Sigmoid colon (tissue), 7 donors: Measurements from ENCODE around the gene AKR1C1. TPM values are rescaled to one million over a fixed set of nuclear protein-coding genes. Genes with fewer than 3 reads are reported as not detected.
"Not testable (repeated sequence)": the region's sequence is repeated elsewhere in the genome, so short reads cannot be mapped to it uniquely, and the experiment has no call there.

Experiments
- DNase-seq: peaks from one replicate; pipeline ENCODE4 v3.0.0-alpha.2; 2019
- H3K27ac ChIP-seq, 4 donors: fragments of 200-600 bp; sonication (generic); one replicate each; pipeline ENCODE4 v1.5.1; 2016 to 2019; ENCODE audit warnings: mild to moderate bottlenecking in 1 of 4
- H3K27me3 ChIP-seq, 3 donors: fragments of 200-600 bp; sonication (generic); one replicate each; pipeline ENCODE4 v1.5.1; 2019; ENCODE audit warnings: mild to moderate bottlenecking in 1 of 3
- H3K36me3 ChIP-seq, 4 donors: fragments of 200-600 bp; sonication (generic); one replicate each; pipeline ENCODE4 v1.5.1; 2016 to 2019
- H3K4me1 ChIP-seq, 4 donors: fragments of 200-600 bp; sonication (generic); one replicate each; pipeline ENCODE4 v1.5.1; 2017 to 2019
- H3K4me3 ChIP-seq, 4 donors: fragments of 200-600 bp; sonication (generic); one replicate each; pipeline ENCODE4 v1.5.1; 2017 to 2019; ENCODE audit warnings: mild to moderate bottlenecking in 2 of 4, moderate library complexity in 1 of 4
- H3K9me3 ChIP-seq, 4 donors: fragments of 200-600 bp in 3 of 4; sonication (generic) in 3 of 4; one replicate each; pipeline versions ENCODE4 v1.5.1 to v1.6.1; 2013 to 2019
- CTCF ChIP-seq, 4 experiments: fragments of 450-650 bp in 3 of 4; fragments of 200-600 bp in 1 of 4; IDR thresholded peaks; one replicate each; pipeline ENCODE4 v1.5.1; 2016 to 2019; ENCODE audit warnings: antibody characterized with exemption in 4 of 4, mild to moderate bottlenecking in 3 of 4, moderate library complexity in 2 of 4
- EP300 ChIP-seq, 4 donors: sonication (generic); formaldehyde crosslinking; IDR thresholded peaks; one replicate each; pipeline ENCODE4 v1.6.1; 2017; ENCODE audit warnings: antibody characterized with exemption in 4 of 4
- POLR2A ChIP-seq, 2 donors: fragments of 450-650 bp; IDR thresholded peaks; one replicate each; pipeline ENCODE4 v1.6.1; 2016; ENCODE audit warnings: antibody characterized with exemption in 2 of 2, mild to moderate bottlenecking in 2 of 2, moderate library complexity in 2 of 2
- POLR2AphosphoS5 ChIP-seq, 4 donors: sonication (generic); formaldehyde crosslinking; IDR thresholded peaks; one replicate each; pipeline ENCODE4 v1.6.1; 2017; ENCODE audit warnings: antibody characterized with exemption in 4 of 4
- WGBS, 2 donors: extraction: QIAGEN DNeasy Blood & Tissue Kit; methylation state at CpG; one replicate each; pipeline ENCODE4 v1.1.7; 2013; 5-methylcytosine and 5-hydroxymethylcytosine counted together
- intact Hi-C: fragments of 100-400 bp; cut with DNase I; formaldehyde crosslinking; loops from one replicate; pipeline ENCODE4 v1.15.1; 2023
- polyA plus RNA-seq, 3 donors: library from polyadenylated mRNA; stranded (reverse); fragments of 200-250 nt; gene quantifications; one replicate each; pipeline ENCODE4 v1.2.3, GENCODE V29; 2013
- small RNA-seq, 3 donors: library from RNA; depleted of rRNA; stranded (forward); fragments of <200 nt; gene quantifications; one replicate each; pipeline ENCODE3, GENCODE V24; 2016
- total RNA-seq, 4 donors: library from RNA; depleted of rRNA; stranded (reverse); fragments of >200 nt; gene quantifications; one replicate each; pipeline ENCODE4 v1.1.0, GENCODE V29; 2016
- donor health status: healthy with polysubstance abuse.
- donor health status: Bipolar disorder and iron deficiency.
- donor health status: healthy.

Gene AKR1C1
- total and polyA plus RNA-seq, 7 donors = 6.0 to 36.7 (median 22.5) TPM

- intact Hi-C loops = not testable (repeated sequence)
Observed at GRCh38 chr10:5021624-5022290, 58.5 kb downstream of the AKR1C1 start.

GRCh38 chr10:5023177-5023805, 60.1 kb downstream of the AKR1C1 start:
- intact Hi-C loops = no loop called here
- 6 to 32% methylated on average over 4 of the region's 4 CpGs for WGBS, 2 donors
- Histone ChIP-seq H3K36me3 (no peaks in the 10 kb centered on the region), H3K4me1 (peaks cover 0 to 9% (median 3%) of the 10 kb centered on the region in 4 donors), H3K27ac (no peak overlapping the region), H3K9me3 (no peaks in the 10 kb centered on the region), H3K27me3 (no peaks in the 10 kb centered on the region), H3K4me3 (no peak overlapping the region)
- no peak for DNase-seq
- TF ChIP-seq POLR2A (IDR thresholded peaks at IDR 0.05) (no peak), EP300 (IDR thresholded peaks at IDR 0.05) (no peak), POLR2AphosphoS5 (IDR thresholded peaks at IDR 0.05) (no peak), CTCF (IDR thresholded peaks at IDR 0.05) (no peak)

More at GRCh38 chr10:5021624-5022290, 58.5 kb downstream of the AKR1C1 start:
- WGBS, 2 donors = 71 to 78% methylated on average over 9 of the region's 10 CpGs
- H3K36me3 ChIP-seq, H3K27ac ChIP-seq, DNase-seq, H3K9me3 ChIP-seq, H3K4me1 ChIP-seq, H3K27me3 ChIP-seq, H3K4me3 ChIP-seq: not testable (repeated sequence)

GRCh38 chr10:5025461-5025881, 62.3 kb downstream of the AKR1C1 start:
- H3K9me3 ChIP-seq, H3K27ac ChIP-seq, H3K4me1 ChIP-seq, H3K4me3 ChIP-seq, H3K36me3 ChIP-seq, DNase-seq, H3K27me3 ChIP-seq, intact Hi-C loops: not testable (repeated sequence)

GRCh38 chr10:5030989-5031388, 67.8 kb downstream of the AKR1C1 start:
- Histone ChIP-seq H3K36me3 (no peaks in the 10 kb centered on the region), H3K27me3 (no peaks in the 10 kb centered on the region), H3K9me3 (peaks cover 0 to 9% (median 7%) of the 10 kb centered on the region in 4 donors), H3K27ac (no peak overlapping the region), H3K4me3 (no peak overlapping the region), H3K4me1 (no peaks in the 10 kb centered on the region)
- intact Hi-C loops = no loop called here
- WGBS, 2 donors = 92% methylated on average over 1 of the region's 1 CpG
- DNase-seq = no peak
- TF ChIP-seq POLR2A (IDR thresholded peaks at IDR 0.05) = no peak
- TF ChIP-seq POLR2AphosphoS5 (IDR thresholded peaks at IDR 0.05) = no peak
- no peak for TF ChIP-seq EP300 (IDR thresholded peaks at IDR 0.05)
- no peak for TF ChIP-seq CTCF (IDR thresholded peaks at IDR 0.05)

- H3K9me3 ChIP-seq, H3K4me1 ChIP-seq, H3K27ac ChIP-seq, intact Hi-C loops, H3K36me3 ChIP-seq, H3K27me3 ChIP-seq, DNase-seq, H3K4me3 ChIP-seq: not testable (repeated sequence)
- WGBS, 2 donors = 91 to 94% methylated on average over 4 of the region's 4 CpGs
Observed at GRCh38 chr10:5031588-5031987, 68.4 kb downstream of the AKR1C1 start.

GRCh38 chr10:5032444-5032843, 69.2 kb downstream of the AKR1C1 start:
- intact Hi-C loops, H3K4me3 ChIP-seq, H3K4me1 ChIP-seq, H3K27me3 ChIP-seq, DNase-seq, H3K36me3 ChIP-seq, H3K9me3 ChIP-seq, H3K27ac ChIP-seq: not testable (repeated sequence)
- WGBS, 2 donors = 92 to 95% methylated on average over 22 of the region's 22 CpGs

Small RNA genes lying within 50 kb of the gene (small RNA-seq; reads per million reads assigned to genes)
- 0 reads per million in 3 donors for gene RF00096

Other genes with a start within 250 kb of the AKR1C1 start
- 10 to 100 TPM; 12.0 to 32.5 (median 16.2) TPM for gene AKR1E2, start 137.2 kb upstream of the AKR1C1 start, total RNA-seq
- gene AKR1E2, start 137.2 kb upstream of the AKR1C1 start, polyA plus RNA-seq = 1 to 10 TPM in 1 of 3 donors, under 1 TPM in 1, not detected in 1; 0.69 to 1.7 TPM
- gene AKR1C2, start 40.4 kb downstream of the AKR1C1 start, total RNA-seq = 10 to 100 TPM in 1 of 4 donors, 1 to 10 TPM in 3; 3.5 to 13.0 (median 6.8) TPM
- 100 to 1,000 TPM in 1 of 3 donors, 10 to 100 TPM in 2; 40.0 to 101 (median 52.3) TPM for gene AKR1C2, start 40.4 kb downstream of the AKR1C1 start, polyA plus RNA-seq
- gene AKR1C3, start 131.0 kb downstream of the AKR1C1 start, total RNA-seq = 10 to 100 TPM in 2 of 4 donors, 1 to 10 TPM in 2; 6.1 to 30.5 (median 12.0) TPM
- 100 to 1,000 TPM; 222 to 365 (median 236) TPM for gene AKR1C3, start 131.0 kb downstream of the AKR1C1 start, polyA plus RNA-seq
- not detected for gene AKR1C8, start 221.7 kb downstream of the AKR1C1 start, total RNA-seq
- not detected for gene AKR1C8, start 221.7 kb downstream of the AKR1C1 start, polyA plus RNA-seq
- not detected for gene AKR1C4, start 233.4 kb downstream of the AKR1C1 start, total RNA-seq
- not detected for gene AKR1C4, start 233.4 kb downstream of the AKR1C1 start, polyA plus RNA-seq